Fibroblast of upper back skin (primary cell): ENCODE results near the gene PLPP4.
A peak's percentile ranks its signal among the peaks of the same experiment; 100 is the strongest.

Experiments used
- DNase-seq: peaks from one replicate; pipeline ENCODE4 v3.0.0-alpha.2; 2013

The PLPP4 gene

GRCh38 chr10:120580918-120581895 is 124.2 kb downstream of the PLPP4 start:
- DNase-seq: no peak

GRCh38 chr10:120582753-120583152 is 125.7 kb downstream of the PLPP4 start:
- no peak for DNase-seq

DNA sequence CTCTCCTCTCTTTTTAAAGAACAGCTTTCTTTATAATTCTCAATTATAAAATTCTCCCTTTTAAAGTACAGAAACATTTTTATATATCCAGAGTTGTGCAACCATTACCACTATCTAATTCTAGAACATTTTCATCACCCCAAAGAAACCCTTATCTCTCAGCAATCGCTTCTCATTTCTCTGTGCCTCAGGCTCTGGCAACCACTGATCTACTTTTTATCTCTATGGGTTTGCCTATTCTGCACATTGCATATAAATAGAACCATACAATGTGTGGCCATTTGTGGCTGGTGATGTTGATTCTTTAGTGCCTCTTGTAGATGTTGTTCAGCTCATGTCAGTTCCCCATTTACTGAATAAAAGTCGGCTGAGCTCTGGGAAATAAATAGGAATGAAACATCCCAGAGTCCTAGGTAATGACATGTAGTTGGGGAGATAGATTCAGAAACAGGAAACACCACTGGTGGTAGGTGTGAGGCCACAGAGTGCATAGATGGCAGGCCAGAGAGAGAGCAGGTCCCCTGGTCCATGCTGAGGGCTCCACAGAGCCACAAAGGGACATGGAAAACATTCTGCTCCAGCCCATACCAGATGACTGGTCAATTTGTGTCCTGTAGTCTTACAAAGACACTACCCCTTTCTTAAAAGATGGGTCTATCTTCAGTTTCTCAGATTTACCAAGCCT is 126.5 kb downstream of the PLPP4 start:
- no peak for DNase-seq

- no peak for DNase-seq
These were observed 127.8 kb downstream of the PLPP4 start for GRCh38 chr10:120584786-120585185.

DNA sequence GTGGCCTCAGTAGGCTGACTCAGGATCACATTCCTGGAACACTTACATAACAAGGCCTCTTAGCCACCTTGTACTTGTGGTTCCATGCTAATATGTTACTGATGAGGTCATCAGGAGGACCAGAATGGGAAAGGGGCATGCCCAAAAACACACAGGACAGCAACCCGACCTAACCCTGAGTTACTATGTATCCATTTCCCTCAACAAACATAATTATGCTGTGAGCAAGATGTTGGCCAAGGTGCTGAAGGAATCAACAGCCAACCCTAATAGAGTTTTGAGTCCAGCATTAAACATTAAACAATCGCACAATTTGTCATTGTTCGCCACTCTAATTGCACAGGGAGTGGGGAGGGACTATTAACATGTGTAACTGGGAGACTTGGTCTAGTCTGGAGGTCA is 129.4 kb downstream of the PLPP4 start:
- DNase-seq: peak; percentile 57

- no peak for DNase-seq
These were observed 130.0 kb downstream of the PLPP4 start for GRCh38 chr10:120587061-120587460.

DNA sequence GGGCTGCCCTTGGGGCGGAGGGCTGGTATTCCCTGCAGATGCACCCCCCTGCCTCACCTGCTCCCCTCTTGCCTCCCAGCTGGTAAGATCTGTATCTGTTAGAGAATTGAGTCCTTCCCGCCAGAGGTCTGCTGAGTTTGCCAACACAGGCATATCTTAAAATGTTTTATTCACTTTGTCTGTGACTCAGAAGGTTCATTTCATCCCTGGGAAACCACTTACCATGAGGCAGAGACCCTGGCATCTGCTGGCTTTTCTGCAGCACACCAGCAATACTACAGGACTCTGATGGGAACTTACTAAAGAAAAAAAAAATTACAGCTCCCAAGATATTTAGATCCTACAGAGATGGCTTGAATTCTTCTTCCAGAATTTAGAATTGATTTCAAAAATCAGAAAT is 131.3 kb downstream of the PLPP4 start:
- no peak for DNase-seq

GRCh38 chr10:120593693-120594092 is 136.7 kb downstream of the PLPP4 start:
- no peak for DNase-seq

- DNase-seq: no peak
These were observed 140.9 kb downstream of the PLPP4 start for GRCh38 chr10:120597902-120598301.

GRCh38 chr10:120598386-120598785 is 141.4 kb downstream of the PLPP4 start:
- no peak for DNase-seq

DNA sequence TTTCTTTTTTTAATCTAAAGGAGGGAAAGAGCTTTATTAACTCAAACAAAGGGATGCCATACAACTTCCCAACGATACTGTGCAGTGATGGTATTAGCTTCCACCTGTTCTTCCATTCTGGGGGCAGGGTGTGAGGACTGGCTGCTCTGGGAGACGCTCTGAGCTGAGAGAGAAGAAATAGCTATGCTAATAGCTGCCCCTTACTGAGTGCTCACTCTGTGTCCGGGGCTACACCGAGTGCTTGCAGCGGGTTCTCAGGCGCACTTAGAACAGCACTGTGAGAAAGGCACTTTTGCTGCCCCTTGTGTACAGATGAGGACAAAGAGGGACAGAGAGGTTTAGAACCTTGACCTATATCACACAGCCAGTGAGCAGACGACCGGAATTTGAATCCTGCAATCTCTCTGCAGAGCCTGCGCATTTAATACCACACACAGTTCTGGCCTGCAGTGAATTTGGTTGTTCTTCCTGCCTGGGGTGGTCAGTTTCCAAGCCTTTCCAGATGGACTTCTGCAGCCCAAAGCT is 142.2 kb downstream of the PLPP4 start:
- DNase-seq: no peak

DNA sequence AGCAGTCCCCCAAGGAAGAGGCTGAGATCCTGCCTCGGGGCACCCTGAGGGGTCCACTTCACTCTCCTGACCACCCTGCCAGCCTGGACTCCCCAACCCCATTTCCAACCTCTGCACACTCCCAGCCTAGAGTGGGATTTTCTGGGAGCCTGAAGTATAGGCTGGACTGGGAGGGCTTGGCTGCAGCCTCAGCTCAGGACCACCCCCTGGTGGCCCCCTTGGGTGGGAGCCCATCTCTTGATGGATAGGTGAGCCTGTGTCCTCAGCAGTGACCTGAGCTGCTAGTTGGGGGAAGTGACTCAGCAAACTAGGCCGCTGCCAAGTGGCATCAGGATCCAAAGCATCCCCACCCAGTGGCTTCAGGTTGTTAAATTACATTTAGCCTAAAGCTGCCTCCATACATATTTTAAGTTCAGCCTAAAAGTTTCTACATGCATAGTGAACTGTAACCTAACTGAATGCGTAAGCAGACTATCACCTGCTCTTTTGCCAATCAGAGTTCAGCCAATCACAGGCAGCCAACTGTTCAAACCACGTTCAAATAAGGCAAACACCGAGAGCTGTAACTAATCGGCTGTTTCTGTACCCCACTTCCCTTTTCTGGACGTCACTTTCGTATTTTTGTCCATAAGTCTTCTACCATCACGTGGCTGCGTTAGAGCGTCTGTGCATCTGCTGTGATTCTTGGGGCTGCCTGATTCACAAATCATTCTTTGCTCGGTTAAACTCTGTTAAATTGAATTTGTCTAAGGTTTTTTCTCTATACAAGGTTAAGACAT is 144.0 kb downstream of the PLPP4 start:
- peak; percentile 29 for DNase-seq

- DNase-seq: no peak
These were observed 145.0 kb downstream of the PLPP4 start for GRCh38 chr10:120601999-120602398.

DNA sequence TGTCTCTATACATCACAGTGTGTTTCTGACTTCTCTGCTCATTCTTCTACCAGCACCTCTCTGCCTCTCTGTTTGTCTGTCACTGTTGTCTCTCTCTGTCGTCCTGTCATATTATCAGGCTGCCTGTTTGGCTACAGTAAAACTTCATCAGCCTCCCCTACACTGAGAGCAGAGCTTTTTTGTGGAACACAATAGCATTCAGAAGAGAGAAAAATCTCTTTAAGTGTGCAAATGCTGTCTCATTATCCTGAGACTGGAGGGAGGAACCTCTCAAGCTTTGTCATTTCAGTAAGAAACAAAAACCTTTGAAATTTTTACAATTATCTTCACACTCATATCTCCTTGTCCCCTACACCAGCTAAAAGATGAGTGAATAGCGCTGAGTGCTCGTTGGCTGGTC is 148.4 kb downstream of the PLPP4 start:
- DNase-seq: no peak

DNA sequence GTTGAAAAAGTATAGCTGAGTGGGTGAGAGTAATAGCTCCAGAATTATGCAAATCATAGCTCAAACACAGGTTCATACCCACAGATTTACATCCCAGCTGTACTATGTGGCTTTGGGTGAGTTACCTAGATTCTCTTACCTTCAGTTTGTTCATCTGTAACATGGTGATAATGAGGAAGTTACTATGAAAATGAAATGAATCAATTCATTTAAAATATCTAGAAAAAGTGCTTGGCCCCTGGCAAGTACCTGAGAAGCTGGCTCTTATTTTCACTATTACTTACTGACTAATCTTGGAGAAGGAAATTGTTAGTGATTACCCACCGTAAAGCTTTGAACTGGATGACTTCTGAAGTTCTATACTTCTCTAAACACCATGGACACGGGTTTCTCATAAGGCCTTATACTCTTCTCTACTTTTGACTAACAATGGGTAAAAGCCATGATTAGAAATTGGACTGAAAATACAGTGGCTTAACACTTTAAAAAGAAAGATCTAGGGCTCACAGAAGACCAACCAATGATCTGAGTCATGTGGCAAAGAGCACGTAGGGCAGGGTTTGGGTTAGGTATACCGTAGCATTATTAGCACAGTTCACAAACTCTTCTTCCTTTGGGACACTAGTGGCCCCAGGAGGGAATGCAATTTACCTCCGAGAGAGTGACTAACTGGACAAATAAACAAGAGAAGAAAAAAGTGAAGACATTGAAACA is 149.2 kb downstream of the PLPP4 start:
- no peak for DNase-seq

- peak; percentile 89 for DNase-seq
These were observed 150.1 kb downstream of the PLPP4 start for GRCh38 chr10:120607016-120607709.

DNA sequence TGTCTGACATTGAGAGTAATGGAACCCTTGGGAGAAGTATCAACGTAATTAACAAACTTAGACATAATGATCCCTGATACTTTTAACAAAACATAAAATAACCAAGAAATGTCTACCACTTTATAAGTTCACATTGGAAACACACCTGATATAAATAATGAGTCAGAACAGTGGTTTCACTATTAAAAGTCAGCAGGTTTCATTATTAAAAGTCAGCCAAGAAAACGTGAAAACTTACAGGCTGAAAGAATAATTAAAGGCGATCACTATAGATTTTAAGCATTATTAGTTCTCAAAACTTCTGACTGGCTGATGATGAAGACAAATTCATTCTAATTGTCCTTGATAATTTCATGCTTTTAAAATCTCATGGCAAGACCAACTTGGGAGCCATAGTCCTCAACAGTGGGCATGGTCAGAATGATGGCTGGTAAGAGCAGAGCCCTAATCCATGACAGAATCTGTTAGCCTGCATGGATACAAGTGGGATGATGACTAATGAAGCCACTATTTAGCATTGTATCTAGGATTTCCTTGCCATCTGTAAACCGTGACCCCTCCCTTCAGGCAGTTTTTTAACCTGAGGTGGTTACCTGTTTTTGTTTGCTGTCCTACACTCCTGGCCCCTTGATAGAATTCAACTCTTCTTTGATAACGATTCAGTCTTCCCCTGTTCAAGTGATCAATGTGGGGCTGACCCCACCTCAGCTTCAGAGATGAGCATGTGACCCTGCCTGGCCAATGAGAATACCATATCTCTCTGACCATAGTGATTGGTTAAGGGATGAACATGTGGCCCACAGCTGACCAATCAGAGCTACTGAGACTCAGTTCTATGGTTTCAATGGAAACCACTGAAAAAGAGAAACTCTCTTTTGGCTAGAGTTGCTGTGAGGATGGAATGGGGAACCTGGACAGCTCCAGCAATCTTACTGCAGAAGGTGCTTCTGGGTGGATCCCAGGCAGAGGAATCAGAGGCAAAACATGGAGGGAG is 151.0 kb downstream of the PLPP4 start:
- peak; percentile 17 for DNase-seq

DNA sequence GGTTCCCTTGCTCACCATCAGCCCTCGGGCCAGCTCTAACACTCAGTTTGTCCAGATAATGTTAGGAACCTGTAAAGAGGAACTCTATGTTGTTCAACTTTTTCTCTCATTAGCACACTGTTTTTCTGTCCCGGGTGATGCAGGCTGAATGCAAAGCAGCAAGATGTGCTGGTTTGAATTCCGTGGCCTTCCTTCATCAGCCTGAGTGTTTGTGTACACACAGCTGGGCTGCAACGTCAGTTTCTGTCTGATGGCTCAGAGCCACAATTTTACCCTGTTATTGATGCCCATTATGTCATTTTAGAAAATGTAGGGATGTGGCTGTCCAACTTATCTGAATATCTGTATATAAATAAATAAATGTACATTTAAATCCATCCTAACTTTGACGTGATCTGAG is 152.0 kb downstream of the PLPP4 start:
- DNase-seq: no peak

DNA sequence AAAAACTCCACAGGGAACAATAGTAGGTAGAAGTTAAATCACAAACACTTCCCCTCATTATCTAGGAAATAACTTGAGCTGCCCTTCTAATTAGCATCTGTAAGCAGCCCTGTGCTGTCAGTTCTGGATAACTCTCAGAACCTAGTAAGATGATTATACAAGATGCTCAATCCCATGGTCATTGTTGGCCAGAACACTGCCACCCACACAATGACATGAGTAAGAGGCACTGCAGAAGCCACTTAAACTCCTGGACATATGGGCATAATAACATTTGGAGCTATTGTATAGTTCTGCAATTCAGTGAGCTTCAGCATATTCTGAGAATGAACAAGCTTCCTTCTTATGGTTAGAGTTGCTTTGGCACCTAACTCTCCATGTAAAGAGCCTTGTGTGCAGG is 153.8 kb downstream of the PLPP4 start:
- no peak for DNase-seq

GRCh38 chr10:120612756-120613155 is 155.7 kb downstream of the PLPP4 start:
- no peak for DNase-seq
